VCaP (cell line): ENCODE results near the gene HYAL1.

ENCODE experiments used
- H3K27ac ChIP-seq: fragments of 450-650 bp; 2 replicates; pipeline ENCODE4 v1.5.1; 2017
- TF ChIP-seq, protein P1 (sequence below): fragments of 450-650 bp; conservative IDR thresholded peaks from 2 replicates; pipeline ENCODE4 v1.5.1; 2017; ENCODE audit warnings: mild to moderate bottlenecking, moderate library complexity

The HYAL1 gene

DNA sequence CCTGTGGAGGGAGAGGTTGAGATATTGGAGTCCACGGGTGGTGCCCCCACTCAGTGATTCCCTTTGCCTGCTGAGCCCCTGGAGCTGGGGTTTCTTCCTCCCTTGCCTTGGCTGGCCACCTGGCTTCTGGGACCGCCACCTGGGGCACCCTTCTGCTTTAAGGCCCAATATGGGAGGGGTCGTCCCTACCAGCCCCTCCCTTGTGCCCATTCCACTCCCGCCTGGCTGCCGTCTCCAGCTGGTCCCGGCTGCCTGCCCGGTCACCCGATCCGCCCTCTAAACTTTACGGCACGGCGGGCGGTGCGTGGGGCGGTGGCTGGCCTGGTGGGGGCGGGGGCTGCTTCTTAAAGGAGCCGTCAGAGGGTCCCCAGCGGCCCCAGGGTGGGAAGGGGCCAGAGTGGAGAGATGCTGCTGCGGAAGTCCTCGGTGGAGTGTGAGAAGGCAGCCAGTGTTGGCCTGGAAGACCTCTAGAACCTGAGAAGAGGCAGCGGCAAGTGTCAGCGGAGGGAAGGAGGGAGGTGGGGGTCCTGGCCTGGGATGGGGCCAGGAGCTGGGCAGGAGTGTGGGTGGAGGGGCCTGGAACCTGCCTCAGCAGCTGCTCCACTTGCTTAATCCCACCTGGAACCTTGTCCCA lies 36.0 kb downstream of the HYAL1 start:
- TF ChIP-seq, protein P1, sequence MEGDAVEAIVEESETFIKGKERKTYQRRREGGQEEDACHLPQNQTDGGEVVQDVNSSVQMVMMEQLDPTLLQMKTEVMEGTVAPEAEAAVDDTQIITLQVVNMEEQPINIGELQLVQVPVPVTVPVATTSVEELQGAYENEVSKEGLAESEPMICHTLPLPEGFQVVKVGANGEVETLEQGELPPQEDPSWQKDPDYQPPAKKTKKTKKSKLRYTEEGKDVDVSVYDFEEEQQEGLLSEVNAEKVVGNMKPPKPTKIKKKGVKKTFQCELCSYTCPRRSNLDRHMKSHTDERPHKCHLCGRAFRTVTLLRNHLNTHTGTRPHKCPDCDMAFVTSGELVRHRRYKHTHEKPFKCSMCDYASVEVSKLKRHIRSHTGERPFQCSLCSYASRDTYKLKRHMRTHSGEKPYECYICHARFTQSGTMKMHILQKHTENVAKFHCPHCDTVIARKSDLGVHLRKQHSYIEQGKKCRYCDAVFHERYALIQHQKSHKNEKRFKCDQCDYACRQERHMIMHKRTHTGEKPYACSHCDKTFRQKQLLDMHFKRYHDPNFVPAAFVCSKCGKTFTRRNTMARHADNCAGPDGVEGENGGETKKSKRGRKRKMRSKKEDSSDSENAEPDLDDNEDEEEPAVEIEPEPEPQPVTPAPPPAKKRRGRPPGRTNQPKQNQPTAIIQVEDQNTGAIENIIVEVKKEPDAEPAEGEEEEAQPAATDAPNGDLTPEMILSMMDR, result no peak
- 0 out of 2 replicates have a peak overlapping the region, but pooled peaks have one; percentile 7 for H3K27ac ChIP-seq

DNA sequence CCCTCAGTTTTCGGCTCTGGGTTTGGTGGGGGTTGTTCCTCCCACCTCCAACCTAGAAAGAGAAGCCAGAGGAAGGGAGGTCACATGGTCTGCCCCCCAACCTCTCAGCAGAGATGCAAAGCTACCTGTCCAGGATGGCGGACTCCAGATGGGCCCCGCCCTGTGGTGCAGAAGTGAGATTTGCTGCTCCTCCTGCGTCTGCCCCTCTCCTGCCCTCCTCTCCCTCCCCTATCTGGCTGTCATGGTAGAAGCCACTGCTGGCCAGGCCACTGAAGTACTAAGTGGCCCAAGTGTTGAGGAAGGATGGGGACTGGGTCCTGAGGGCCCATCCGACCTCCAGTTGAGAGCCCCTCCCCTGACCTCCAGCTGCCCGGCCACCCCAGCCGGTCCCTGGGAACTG lies 36.5 kb downstream of the HYAL1 start:
- H3K27ac ChIP-seq, result no peak overlapping the region
- TF ChIP-seq, protein P1, result no peak

DNA sequence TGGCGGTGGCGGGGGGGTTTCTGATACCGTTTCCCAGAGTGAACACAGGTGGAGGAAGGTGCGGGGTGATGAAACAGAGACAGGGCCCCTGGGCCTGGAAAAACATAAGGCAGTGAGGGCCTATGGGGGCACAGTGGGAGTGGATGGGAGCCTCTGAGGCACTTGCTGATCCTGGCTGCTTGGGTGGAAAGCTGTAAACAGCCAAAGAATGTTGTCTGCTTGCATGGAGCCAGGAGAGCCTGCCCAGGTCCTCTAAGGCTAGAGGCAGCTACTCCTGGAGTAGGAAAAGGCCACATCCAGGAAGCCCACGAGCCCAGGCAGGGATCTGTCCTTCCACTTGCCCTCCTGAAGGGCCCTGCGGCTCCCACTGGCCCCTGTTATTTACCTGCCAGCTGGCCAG lies 37.4 kb downstream of the HYAL1 start:
- no peak overlapping the region for H3K27ac ChIP-seq

DNA sequence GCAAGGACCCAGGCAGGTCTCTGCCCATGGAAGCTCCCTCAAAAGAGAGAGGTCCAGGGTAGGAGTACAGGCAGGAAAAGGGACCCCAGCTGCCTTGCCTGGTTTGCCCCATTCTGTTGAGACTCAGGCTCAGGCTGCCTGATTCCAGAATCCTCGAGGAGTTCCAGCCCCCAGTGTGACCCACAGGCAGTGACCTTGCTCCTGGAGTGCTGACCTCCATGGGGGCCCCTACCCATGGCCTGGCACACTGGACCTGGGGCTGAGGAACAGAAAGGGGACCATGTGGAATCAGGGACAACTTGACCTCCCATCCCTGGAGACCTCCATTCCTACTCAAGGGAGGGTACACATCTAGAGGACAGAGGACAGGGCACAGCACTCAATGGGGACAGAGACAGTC lies 37.8 kb downstream of the HYAL1 start:
- no peak overlapping the region for H3K27ac ChIP-seq
- TF ChIP-seq, protein P1, result no peak

More for the DNA sequence above, 37.4 kb downstream of the HYAL1 start:
- TF ChIP-seq, protein P1, result no peak

DNA sequence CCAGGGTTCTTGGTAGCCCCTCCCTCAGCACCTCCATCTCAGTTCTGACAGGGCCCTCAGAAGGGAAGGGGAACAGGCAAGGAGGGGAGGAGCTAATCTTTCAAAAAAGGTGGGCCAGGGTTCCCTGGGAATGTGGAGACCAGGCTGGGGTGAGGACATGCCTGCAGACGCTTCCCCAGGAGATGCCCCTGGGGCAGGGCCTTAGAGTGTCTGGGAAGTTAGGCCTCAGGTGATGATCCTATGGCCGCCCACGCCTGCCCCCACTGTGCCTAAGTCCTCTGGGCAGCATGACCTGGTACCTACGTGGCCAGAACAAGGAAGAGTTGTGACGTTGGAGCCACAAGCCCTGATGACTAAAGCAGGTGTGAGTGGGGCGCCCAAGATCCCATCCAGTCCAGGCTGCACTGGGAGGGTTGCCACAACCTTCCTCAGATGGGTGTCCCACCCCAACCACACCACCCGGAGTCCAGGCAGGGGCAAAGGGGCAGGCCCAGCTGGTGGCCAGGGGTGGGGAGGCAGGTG lies 38.3 kb downstream of the HYAL1 start:
- no peak overlapping the region for H3K27ac ChIP-seq
- TF ChIP-seq, protein P1, result no peak

DNA sequence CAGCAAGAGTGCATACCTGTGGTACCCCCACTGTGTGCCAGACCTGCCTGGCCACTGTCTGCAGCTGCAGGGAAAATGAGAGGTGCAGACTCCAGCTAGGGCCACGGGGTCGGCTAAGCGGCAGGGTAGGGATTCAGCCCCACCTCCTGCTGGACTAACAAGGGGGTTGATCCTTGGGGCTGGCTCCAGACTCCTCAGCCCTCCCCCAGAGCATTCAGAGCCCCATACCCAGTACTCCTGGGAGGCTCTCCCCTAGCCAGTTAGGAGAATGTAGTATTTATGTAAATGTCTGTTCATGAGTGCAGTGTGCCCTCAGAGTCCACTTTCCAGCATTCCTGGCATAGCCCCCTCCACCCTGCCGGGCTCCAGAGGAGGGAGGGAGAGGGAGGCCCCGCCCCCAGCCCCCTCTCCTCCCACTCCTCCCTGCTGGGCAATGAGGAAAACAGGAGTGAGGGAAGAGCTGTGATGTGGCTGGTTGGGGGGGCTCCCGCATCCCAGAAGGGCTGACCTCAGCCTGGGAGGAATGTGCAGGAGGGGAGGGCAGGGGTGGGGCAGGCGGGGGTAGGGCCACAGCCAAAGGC lies 38.9 kb downstream of the HYAL1 start:
- no peak overlapping the region for H3K27ac ChIP-seq
- TF ChIP-seq, protein P1, result no peak

DNA sequence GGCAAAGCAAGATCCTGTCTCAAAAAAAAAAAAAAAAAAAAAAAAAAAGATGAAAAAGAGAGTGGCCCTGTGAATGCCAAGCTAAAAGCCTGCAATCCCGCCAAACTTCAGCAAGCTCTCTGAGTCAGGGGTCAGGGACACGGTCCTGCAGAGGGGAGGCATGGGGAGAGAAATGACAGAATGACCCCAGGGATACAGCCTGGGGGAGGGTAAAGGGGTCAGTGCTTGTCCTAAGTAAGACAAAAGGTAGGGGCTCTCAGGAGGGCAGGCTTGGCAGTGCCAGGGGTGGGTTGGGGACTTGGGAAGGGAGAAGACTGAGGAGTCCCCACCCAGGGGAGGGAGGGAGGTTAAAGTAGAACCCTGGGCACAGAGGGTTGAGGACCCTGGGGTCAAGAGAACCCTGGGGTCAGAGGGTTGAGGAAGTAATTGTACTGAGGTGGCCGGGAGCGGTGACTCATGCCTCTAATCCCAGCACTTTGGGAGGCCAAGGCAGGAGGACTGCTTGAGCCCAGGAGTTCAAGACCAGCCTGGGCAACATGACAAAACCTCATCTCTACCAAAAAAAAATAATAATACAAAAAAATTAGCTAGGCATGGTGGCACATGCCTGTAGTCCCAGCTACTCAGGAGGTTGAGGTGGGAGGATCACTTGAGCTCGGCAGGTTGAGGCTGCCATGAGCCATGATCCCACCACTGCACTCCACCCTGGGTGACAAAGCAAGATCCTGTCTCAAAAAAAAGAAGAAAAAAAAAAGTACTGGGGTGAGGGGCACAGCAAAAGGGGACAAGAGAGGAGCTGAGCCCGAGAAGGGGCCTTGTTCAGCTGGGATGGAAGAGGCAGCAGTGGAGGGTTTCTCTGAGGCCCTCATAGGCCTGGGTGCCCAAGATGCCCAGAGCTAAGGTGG lies 39.6 kb downstream of the HYAL1 start:
- H3K27ac ChIP-seq, result no peak overlapping the region
- TF ChIP-seq, protein P1, result no peak
